ENCODE data around the gene BMAL1. TPM values are rescaled to one million over a fixed set of nuclear protein-coding genes. Genes with fewer than 3 reads are reported as not detected.

Gene BMAL1
- total and polyA plus RNA-seq, 2 of the 8 experiments (the other 6 are each of a cell fraction or from before 2014, with no cell fraction given): 6.8 to 6.9 TPM

GRCh38 chr11:13376838-13377237 lies 99.2 kb downstream of the BMAL1 start:
- no peak overlapping the region for H3K27ac ChIP-seq (ENCODE audit: low read depth, low read length)
- H3K4me1 ChIP-seq (replicated peaks in 1 of 4; ENCODE audit: control insufficient read depth in 3 of 4, insufficient read depth in 4 of 4, low read length in 3 of 4): no peaks in the 10 kb centered on the region; a peak in 1 of 7 replicates
- no peak overlapping the region for H3K4me3 ChIP-seq (ENCODE audit: extremely low read depth in 1 of 4, insufficient read depth in 2 of 4, low read depth in 3 of 4, low read length in 4 of 4)
- no peaks in the 10 kb centered on the region for H3K79me2 ChIP-seq (ENCODE audit: control insufficient read depth in 1 of 2, insufficient read depth in 2 of 2, low read length in 2 of 2)
- H3K27me3 ChIP-seq (replicated peaks in 1 of 4; ENCODE audit: control insufficient read depth in 3 of 4, extremely low read depth in 1 of 4, insufficient read depth in 3 of 4, low read length in 3 of 4): no peaks in the 10 kb centered on the region
- no peaks in the 10 kb centered on the region for H3K23me2 ChIP-seq (ENCODE audit: low read depth, low read length)
- H3K9me3 ChIP-seq (ENCODE audit: insufficient read depth in 2 of 2, low read depth in 1 of 2, low read length in 1 of 2): no peaks in the 10 kb centered on the region
- no peaks in the 10 kb centered on the region for H4K20me1 ChIP-seq (replicated peaks in 1 of 2; ENCODE audit: control insufficient read depth in 1 of 2, insufficient read depth in 2 of 2, low read length in 2 of 2)
- no peak overlapping the region for H2BK120ac ChIP-seq (replicated peaks; ENCODE audit: low read depth, low read length)
- POLR2A ChIA-PET (ENCODE audit: partially characterized antibody): interaction anchor here (1.3 kb wide), 1 partner anchor 25 kb away, joined by 3 read pairs; no protein-coding TSS in a partner anchor
- H3K4ac ChIP-seq (replicated peaks; ENCODE audit: insufficient read length, low read depth, low read length): no peak overlapping the region
- no peaks in the 10 kb centered on the region for H3K79me1 ChIP-seq (ENCODE audit: low read depth, low read length)
- no peak overlapping the region for H3K56ac ChIP-seq (replicated peaks; ENCODE audit: insufficient read length, low read depth, low read length)
- WGBS, 2 experiments (ENCODE audit: extremely low coverage in 1 of 2, insufficient coverage in 1 of 2, insufficient read length in 1 of 2, insufficient replicate concordance in 2 of 2, low coverage in 1 of 2, low lambda C conversion rate in 2 of 2, missing lambda C conversion rate in 1 of 2): 87% methylated on average over 8 of the region's 8 CpGs; no CpG with 5 or more reads in 1 of the 2 experiments
- no peak overlapping the region for H2AFZ ChIP-seq (ENCODE audit: low read length)
- FAIRE-seq (no peak), DNase-seq (ENCODE audit: low read depth in 1 of 2, low spot score in 2 of 2) (no peak)
- no peak overlapping the region for H4K91ac ChIP-seq (replicated peaks; ENCODE audit: insufficient read length, low read length)
- no peak overlapping the region for H2BK20ac ChIP-seq (ENCODE audit: low read length)
- CTCF ChIA-PET (ENCODE audit: partially characterized antibody): interaction anchor here (1.0 to 2.2 kb wide), 3 partner anchors 9 to 23 kb away, joined by 5 to 8 read pairs (median 5); no protein-coding TSS in a partner anchor
- H2BK5ac ChIP-seq (ENCODE audit: low read depth, low read length): no peak overlapping the region; the same call in 1 of the 2 replicates
- H3K9ac ChIP-seq (replicated peaks in 1 of 4; ENCODE audit: extremely low read depth in 1 of 4, low read depth in 3 of 4, low read length in 3 of 4): no peak overlapping the region
- no peak overlapping the region for H2AK5ac ChIP-seq (ENCODE audit: low read depth, low read length)
- no peak overlapping the region for H3K14ac ChIP-seq (ENCODE audit: insufficient read length)
- H3K4me2 ChIP-seq (ENCODE audit: insufficient read depth in 1 of 2, low read depth in 2 of 2, low read length in 2 of 2): no peak overlapping the region
- H4K5ac ChIP-seq (ENCODE audit: insufficient read length, low read depth, low read length): no peak overlapping the region
- H3K36me3 ChIP-seq (ENCODE audit: control insufficient read depth in 2 of 4, insufficient read depth in 4 of 4, low read length in 3 of 4): no peaks in the 10 kb centered on the region; a peak in 1 of 8 replicates
- no peak overlapping the region for H3K18ac ChIP-seq (ENCODE audit: extremely low read depth, low read length)
- H3K23ac ChIP-seq (ENCODE audit: insufficient read length): no peak overlapping the region
- H4K8ac ChIP-seq (ENCODE audit: extremely low read depth, insufficient read depth, low read length): no peak overlapping the region
- H2BK15ac ChIP-seq (ENCODE audit: low read length): no peak overlapping the region
- TF ChIP-seq SP2 (IDR thresholded peaks at IDR 0.05; ENCODE audit: low read length) (no peak), POU5F1 (IDR thresholded peaks at IDR 0.05; ENCODE audit: low read depth, low read length) (no peak), KDM1A (IDR thresholded peaks at IDR 0.05; ENCODE audit: borderline replicate concordance, low read length) (no peak), RXRA (IDR thresholded peaks at IDR 0.05; ENCODE audit: insufficient read depth, low read depth, low read length) (no peak), JUND (IDR thresholded peaks at IDR 0.05; ENCODE audit: low read length) (no peak), GABPA (IDR thresholded peaks at IDR 0.05; ENCODE audit: borderline replicate concordance, insufficient read depth, low read length) (no peak), RNF2 (IDR thresholded peaks at IDR 0.05; ENCODE audit: borderline replicate concordance, low read depth, low read length, missing control alignments, poor library complexity, severe bottlenecking) (no peak), SAP30 (IDR thresholded peaks at IDR 0.05; ENCODE audit: insufficient read depth, insufficient replicate concordance, low read length) (no peak), FOSL1 (IDR thresholded peaks at IDR 0.05; ENCODE audit: insufficient read depth, low read depth, low read length) (no peak), RAD21 (IDR thresholded peaks at IDR 0.05 in 1 of 2, conservative IDR thresholded peaks at IDR 0.05 in 1 of 2; ENCODE audit: low read depth in 2 of 2, low read length in 2 of 2) (no peak), CHD1 (IDR thresholded peaks at IDR 0.05; ENCODE audit: low read depth, low read length) (no peak), USF2 (IDR thresholded peaks at IDR 0.05; ENCODE audit: low read length) (no peak)
- H2BK12ac ChIP-seq (ENCODE audit: low read depth, low read length): no peak overlapping the region

All from H1 (cell line).